ENCODE measurements around the gene TDRD12.
"Not testable (repeated sequence)": the region's sequence is repeated elsewhere in the genome, so short reads cannot be mapped to it uniquely, and the experiment has no call there.

DNA sequence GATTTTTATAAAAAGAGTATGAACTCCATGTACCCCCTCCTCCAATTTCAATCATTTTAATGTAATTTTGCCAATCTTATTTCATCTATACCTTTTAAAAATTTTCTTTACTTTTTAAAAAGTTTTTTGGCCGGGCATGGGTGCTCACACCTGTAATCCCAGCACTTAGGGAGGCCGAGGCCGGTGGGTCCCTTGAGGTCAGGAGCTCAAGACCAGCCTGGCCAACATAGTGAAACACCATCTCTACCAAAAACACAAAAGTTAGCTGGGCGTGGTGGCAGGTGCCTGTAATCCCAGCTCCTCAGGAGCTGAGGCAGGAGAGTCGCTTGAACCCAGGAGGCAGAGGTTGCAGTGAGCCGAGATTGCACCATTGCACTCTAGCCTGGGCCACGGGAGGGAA is 113.8 kb downstream of the TDRD12 start:
- TF ChIP-seq, protein P1, sequence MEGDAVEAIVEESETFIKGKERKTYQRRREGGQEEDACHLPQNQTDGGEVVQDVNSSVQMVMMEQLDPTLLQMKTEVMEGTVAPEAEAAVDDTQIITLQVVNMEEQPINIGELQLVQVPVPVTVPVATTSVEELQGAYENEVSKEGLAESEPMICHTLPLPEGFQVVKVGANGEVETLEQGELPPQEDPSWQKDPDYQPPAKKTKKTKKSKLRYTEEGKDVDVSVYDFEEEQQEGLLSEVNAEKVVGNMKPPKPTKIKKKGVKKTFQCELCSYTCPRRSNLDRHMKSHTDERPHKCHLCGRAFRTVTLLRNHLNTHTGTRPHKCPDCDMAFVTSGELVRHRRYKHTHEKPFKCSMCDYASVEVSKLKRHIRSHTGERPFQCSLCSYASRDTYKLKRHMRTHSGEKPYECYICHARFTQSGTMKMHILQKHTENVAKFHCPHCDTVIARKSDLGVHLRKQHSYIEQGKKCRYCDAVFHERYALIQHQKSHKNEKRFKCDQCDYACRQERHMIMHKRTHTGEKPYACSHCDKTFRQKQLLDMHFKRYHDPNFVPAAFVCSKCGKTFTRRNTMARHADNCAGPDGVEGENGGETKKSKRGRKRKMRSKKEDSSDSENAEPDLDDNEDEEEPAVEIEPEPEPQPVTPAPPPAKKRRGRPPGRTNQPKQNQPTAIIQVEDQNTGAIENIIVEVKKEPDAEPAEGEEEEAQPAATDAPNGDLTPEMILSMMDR (conservative IDR thresholded peaks at IDR 0.05 in 1 of 2, IDR thresholded peaks at IDR 0.05 in 1 of 2; ENCODE audit: low read depth in 1 of 2, low read length in 2 of 2), result not testable (repeated sequence)
- TF ChIP-seq EZH2 (IDR thresholded peaks at IDR 0.05; ENCODE audit: low read length, missing control alignments), result not testable (repeated sequence)

Data from fibroblast of lung (primary cell).